Measurements from ENCODE around the gene LZTS2. TPM values are rescaled to one million over a fixed set of nuclear protein-coding genes. Genes with fewer than 3 reads are reported as not detected.

LZTS2 gene
- total and polyA plus RNA-seq, 2 of the 8 experiments (the other 6 are each of a cell fraction or from before 2014, with no cell fraction given) = 75.7 to 99.5 TPM

- Histone ChIP-seq H3K79me1 (ENCODE audit: low read depth, low read length) (no peaks in the 10 kb centered on the region; the same call in 1 of the 2 replicates), H3K14ac (ENCODE audit: insufficient read length) (no peak overlapping the region), H3K4me1 (replicated peaks in 1 of 4; ENCODE audit: control insufficient read depth in 3 of 4, insufficient read depth in 4 of 4, low read length in 3 of 4) (peaks cover 0 to 21% (median 15%) of the 10 kb centered on the region in 4 experiments; a peak in 6 of 7 replicates), H2BK12ac (ENCODE audit: low read depth, low read length) (no peak overlapping the region; the same call in 1 of the 2 replicates), H3K23ac (ENCODE audit: insufficient read length) (no peak overlapping the region), H3K56ac (replicated peaks; ENCODE audit: insufficient read length, low read depth, low read length) (no peak overlapping the region), H4K20me1 (replicated peaks in 1 of 2; ENCODE audit: control insufficient read depth in 1 of 2, insufficient read depth in 2 of 2, low read length in 2 of 2) (no peaks in the 10 kb centered on the region), H3K9me3 (ENCODE audit: insufficient read depth in 2 of 2, low read depth in 1 of 2, low read length in 1 of 2) (no peaks in the 10 kb centered on the region), H3K4me3 (ENCODE audit: extremely low read depth in 1 of 4, insufficient read depth in 2 of 4, low read depth in 3 of 4, low read length in 4 of 4) (no peak overlapping the region), H3K23me2 (ENCODE audit: low read depth, low read length) (peaks cover 16% of the 10 kb centered on the region), H2AK5ac (ENCODE audit: low read depth, low read length) (no peak overlapping the region), H2BK5ac (ENCODE audit: low read depth, low read length) (no peak overlapping the region), H3K4me2 (ENCODE audit: insufficient read depth in 1 of 2, low read depth in 2 of 2, low read length in 2 of 2) (0 out of 4 replicates have a peak overlapping the region, but pooled peaks of 1 of the 2 experiments have one; percentile 31), H3K4ac (replicated peaks; ENCODE audit: insufficient read length, low read depth, low read length) (no peak overlapping the region), H4K8ac (ENCODE audit: extremely low read depth, insufficient read depth, low read length) (no peak overlapping the region), H4K5ac (ENCODE audit: insufficient read length, low read depth, low read length) (no peak overlapping the region), H4K91ac (replicated peaks; ENCODE audit: insufficient read length, low read length) (no peak overlapping the region), H3K27ac (ENCODE audit: low read depth, low read length) (no peak overlapping the region), H2AFZ (ENCODE audit: low read length) (no peak overlapping the region; the same call in 1 of the 2 replicates), H2BK120ac (replicated peaks; ENCODE audit: low read depth, low read length) (no peak overlapping the region), H3K79me2 (ENCODE audit: control insufficient read depth in 1 of 2, insufficient read depth in 2 of 2, low read length in 2 of 2) (no peaks in the 10 kb centered on the region), H3K27me3 (replicated peaks in 1 of 4; ENCODE audit: control insufficient read depth in 3 of 4, extremely low read depth in 1 of 4, insufficient read depth in 3 of 4, low read length in 3 of 4) (peaks cover 1 to 18% (median 16%) of the 10 kb centered on the region in 4 experiments), H2BK20ac (ENCODE audit: low read length) (no peak overlapping the region), H3K9ac (replicated peaks in 1 of 4; ENCODE audit: extremely low read depth in 1 of 4, low read depth in 3 of 4, low read length in 3 of 4) (peak overlapping the region in 1 of 4 experiments; percentile 38; a peak in 1 of 7 replicates), H3K36me3 (ENCODE audit: control insufficient read depth in 2 of 4, insufficient read depth in 4 of 4, low read length in 3 of 4) (no peaks in the 10 kb centered on the region), H2BK15ac (ENCODE audit: low read length) (no peak overlapping the region), H3K18ac (ENCODE audit: extremely low read depth, low read length) (no peak overlapping the region)
- 77% methylated on average over 9 of the region's 10 CpGs; no CpG with 5 or more reads in 1 of the 2 experiments for whole genome bisulfite sequencing, 2 experiments (ENCODE audit: extremely low coverage in 1 of 2, insufficient coverage in 1 of 2, insufficient read length in 1 of 2, insufficient replicate concordance in 2 of 2, low coverage in 1 of 2, low lambda C conversion rate in 2 of 2, missing lambda C conversion rate in 1 of 2)
- FAIRE-seq (no peak), DNase-seq (ENCODE audit: low read depth in 1 of 2, low spot score in 2 of 2) (no peak)
- CTCF ChIA-PET (ENCODE audit: partially characterized antibody) = interaction anchor here (0.6 to 51.8 kb wide), 13 partner anchors 10 to 459 kb away, joined by 3 to 2176 read pairs (median 3); partner anchors contain the start of genes KAZALD1 and LZTS2
- POLR2A ChIA-PET (ENCODE audit: partially characterized antibody) = interaction anchor here (0.8 to 1.4 kb wide), 3 partner anchors 13 to 28 kb away, joined by 3 read pairs; partner anchors contain the start of gene LZTS2
- no peak for TF ChIP-seq TAF7 (optimal IDR thresholded peaks at IDR 0.05; ENCODE audit: borderline replicate concordance, low read depth, low read length)
- TF ChIP-seq E2F6 (IDR thresholded peaks at IDR 0.05) = no peak
Measured at GRCh38 chr10:101027106-101027720, 27.6 kb downstream of the LZTS2 start.
